Muscle layer of colon (tissue), 2 donors: ENCODE measurements around the gene PRKAR1B.

Source experiments
- H3K27ac ChIP-seq: one replicate; pipeline ENCODE4 v1.7.0; 2013; ENCODE audit warnings: low read depth, mild to moderate bottlenecking, low read length, moderate library complexity
- H3K27me3 ChIP-seq, 2 donors: one replicate each; pipeline ENCODE4 v1.7.0; 2013; ENCODE audit warnings: low read length in 2 of 2, mild to moderate bottlenecking in 2 of 2; ENCODE audit not compliant: insufficient read depth in 2 of 2, control insufficient read depth in 1 of 2
- H3K36me3 ChIP-seq: one replicate; pipeline ENCODE4 v1.7.0; 2013; ENCODE audit warnings: mild to moderate bottlenecking, low read length; ENCODE audit not compliant: insufficient read depth
- H3K4me1 ChIP-seq: one replicate; pipeline ENCODE4 v1.7.0; 2013; ENCODE audit warnings: mild to moderate bottlenecking, low read length; ENCODE audit not compliant: insufficient read depth
- H3K4me3 ChIP-seq, 2 donors: one replicate each; pipeline ENCODE4 v1.7.0; 2013; ENCODE audit warnings: low read length in 2 of 2, low read depth in 1 of 2, mild to moderate bottlenecking in 1 of 2, moderate library complexity in 1 of 2
- H3K9ac ChIP-seq: one replicate; pipeline ENCODE4 v1.7.0; 2013; ENCODE audit warnings: low read length
- H3K9me3 ChIP-seq: one replicate; pipeline ENCODE4 v1.7.0; 2013; ENCODE audit warnings: mild to moderate bottlenecking, low read length
- donor health status: abdominal sarcoma.
- donor health status: Adenocarcinoma of cecum.

The PRKAR1B gene

DNA sequence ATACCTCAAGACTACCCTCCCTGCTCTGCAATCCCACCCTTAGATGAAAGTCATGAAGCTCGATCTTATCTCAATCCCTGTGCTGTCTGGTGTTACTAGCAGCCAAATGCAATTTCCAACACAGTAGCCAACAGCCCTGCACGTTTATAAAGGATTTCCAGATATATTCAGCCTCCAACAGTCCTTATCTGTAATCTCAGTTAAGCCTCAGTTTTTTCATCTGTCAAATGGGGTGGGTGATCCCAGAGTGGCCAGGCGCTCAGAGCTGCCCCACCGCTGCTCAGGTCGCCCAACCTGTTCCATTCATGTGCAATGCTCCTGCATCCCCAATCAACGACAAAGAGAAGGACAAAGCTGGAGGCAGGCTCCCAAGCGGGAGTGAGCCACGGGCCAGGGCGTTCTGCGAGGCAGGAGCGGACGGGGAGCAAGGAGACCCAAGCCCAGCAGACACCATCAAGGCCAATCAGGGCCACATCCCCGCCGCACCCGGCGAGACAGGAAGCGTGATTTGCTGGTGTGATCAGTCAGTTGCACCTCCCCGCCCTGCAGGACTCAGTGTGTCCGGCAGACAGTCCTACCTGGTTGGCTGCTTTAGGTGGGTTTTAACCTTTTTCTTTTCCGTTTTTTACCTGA, 227.1 kb downstream of the PRKAR1B start:
- no peak overlapping the region for H3K9ac ChIP-seq
- no peak overlapping the region for H3K4me3 ChIP-seq
- H3K27ac ChIP-seq, result no peak overlapping the region
- H3K36me3 ChIP-seq, result peaks cover 36% of the 10 kb centered on the region
- no peaks in the 10 kb centered on the region for H3K9me3 ChIP-seq
- peaks cover 11% of the 10 kb centered on the region for H3K4me1 ChIP-seq
- no peaks in the 10 kb centered on the region for H3K27me3 ChIP-seq
